ENCODE results near the gene G3BP2. TPM values are rescaled to one million over a fixed set of nuclear protein-coding genes. Genes with fewer than 3 reads are reported as not detected.
"Not testable (repeated sequence)": the region's sequence is repeated elsewhere in the genome, so short reads cannot be mapped to it uniquely, and the experiment has no call there.

The G3BP2 gene
- total and polyA plus RNA-seq, 2 donors from 2014 or later, result 31.4 to 111 TPM

DNA sequence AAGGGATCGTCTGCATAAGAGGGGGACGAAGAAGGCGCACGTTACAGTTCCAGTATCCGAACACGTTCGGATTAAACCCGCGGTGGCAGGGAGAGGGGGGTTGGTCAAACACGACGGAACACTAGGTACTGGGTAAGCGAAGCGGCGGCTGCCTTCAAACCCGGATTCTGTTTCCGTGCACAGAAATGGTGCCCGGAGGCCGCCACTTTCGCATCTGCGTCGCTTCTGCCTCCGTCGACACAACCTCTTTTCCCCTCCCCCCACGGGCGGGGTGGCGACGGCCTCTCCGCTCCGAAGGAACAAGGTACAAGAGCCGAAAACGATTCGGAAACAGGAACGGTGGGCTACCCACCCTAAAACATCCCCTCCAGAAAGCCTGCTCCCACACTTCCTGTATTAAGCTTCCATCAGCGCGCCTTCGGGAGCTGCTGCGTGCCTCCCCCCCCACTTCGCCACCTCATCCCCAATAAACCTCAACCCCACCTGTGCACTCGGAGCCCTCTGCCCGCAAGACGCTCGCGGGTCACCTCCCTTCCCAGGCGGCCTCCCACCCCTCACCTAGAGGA, 667 bp downstream of the G3BP2 start:
- Histone ChIP-seq H3K4me1 (ENCODE audit: control insufficient read depth in 2 of 3, insufficient read depth in 2 of 3, low read depth in 1 of 3, low read length in 3 of 3) (peaks cover 0 to 18% (median 10%) of the 10 kb centered on the region in 3 donors), H3K27ac (ENCODE audit: low read depth in 2 of 2, low read length in 2 of 2) (peak overlapping the region; percentile 95 to 100), H3K9me3 (ENCODE audit: control insufficient read depth in 2 of 3, insufficient read depth in 1 of 3, low read length in 3 of 3) (no peaks in the 10 kb centered on the region), H3K36me3 (ENCODE audit: control insufficient read depth in 2 of 3, insufficient read depth in 3 of 3, low read length in 3 of 3) (no peaks in the 10 kb centered on the region), H3K4me3 (ENCODE audit: low read length in 3 of 3) (peak overlapping the region; percentile 83 to 94 (median 84)), H3K9ac (ENCODE audit: low read length in 3 of 3) (peak overlapping the region; percentile 87 to 97 (median 95)), H3K27me3 (ENCODE audit: control insufficient read depth, insufficient read depth, low read length) (no peaks in the 10 kb centered on the region)
- no peak for FAIRE-seq
- intact Hi-C loops (cut with DNase I), result no loop called here
- TF ChIP-seq, protein P1, sequence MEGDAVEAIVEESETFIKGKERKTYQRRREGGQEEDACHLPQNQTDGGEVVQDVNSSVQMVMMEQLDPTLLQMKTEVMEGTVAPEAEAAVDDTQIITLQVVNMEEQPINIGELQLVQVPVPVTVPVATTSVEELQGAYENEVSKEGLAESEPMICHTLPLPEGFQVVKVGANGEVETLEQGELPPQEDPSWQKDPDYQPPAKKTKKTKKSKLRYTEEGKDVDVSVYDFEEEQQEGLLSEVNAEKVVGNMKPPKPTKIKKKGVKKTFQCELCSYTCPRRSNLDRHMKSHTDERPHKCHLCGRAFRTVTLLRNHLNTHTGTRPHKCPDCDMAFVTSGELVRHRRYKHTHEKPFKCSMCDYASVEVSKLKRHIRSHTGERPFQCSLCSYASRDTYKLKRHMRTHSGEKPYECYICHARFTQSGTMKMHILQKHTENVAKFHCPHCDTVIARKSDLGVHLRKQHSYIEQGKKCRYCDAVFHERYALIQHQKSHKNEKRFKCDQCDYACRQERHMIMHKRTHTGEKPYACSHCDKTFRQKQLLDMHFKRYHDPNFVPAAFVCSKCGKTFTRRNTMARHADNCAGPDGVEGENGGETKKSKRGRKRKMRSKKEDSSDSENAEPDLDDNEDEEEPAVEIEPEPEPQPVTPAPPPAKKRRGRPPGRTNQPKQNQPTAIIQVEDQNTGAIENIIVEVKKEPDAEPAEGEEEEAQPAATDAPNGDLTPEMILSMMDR (IDR thresholded peaks at IDR 0.05; ENCODE audit: borderline replicate concordance, extremely low read depth, insufficient read depth), result no peak
- DNase-seq, result peak; percentile 75 to 91 (median 83)

- TF ChIP-seq, protein P1 (IDR thresholded peaks at IDR 0.05; ENCODE audit: borderline replicate concordance, extremely low read depth, insufficient read depth), result no peak
- no peak for FAIRE-seq
- peak overlapping the region; percentile 83 to 94 (median 84) for H3K4me3 ChIP-seq (ENCODE audit: low read length in 3 of 3)
- H3K4me1 ChIP-seq (ENCODE audit: control insufficient read depth in 2 of 3, insufficient read depth in 2 of 3, low read depth in 1 of 3, low read length in 3 of 3), result peaks cover 0 to 18% (median 10%) of the 10 kb centered on the region in 3 donors
- no peaks in the 10 kb centered on the region for H3K9me3 ChIP-seq (ENCODE audit: control insufficient read depth in 2 of 3, insufficient read depth in 1 of 3, low read length in 3 of 3)
- intact Hi-C loops (cut with DNase I), result no loop called here
- no peaks in the 10 kb centered on the region for H3K36me3 ChIP-seq (ENCODE audit: control insufficient read depth in 2 of 3, insufficient read depth in 3 of 3, low read length in 3 of 3)
- peak overlapping the region; percentile 87 to 97 (median 95) for H3K9ac ChIP-seq (ENCODE audit: low read length in 3 of 3)
- H3K27me3 ChIP-seq (ENCODE audit: control insufficient read depth, insufficient read depth, low read length), result no peaks in the 10 kb centered on the region
- H3K27ac ChIP-seq (ENCODE audit: low read depth in 2 of 2, low read length in 2 of 2), result peak overlapping the region in 1 of 2 donors; percentile 100
- peak in 2 of 5 donors; percentile 21 to 35 for DNase-seq
These were observed 1.3 kb downstream of the G3BP2 start for GRCh38 chr4:75671802-75672421.

DNA sequence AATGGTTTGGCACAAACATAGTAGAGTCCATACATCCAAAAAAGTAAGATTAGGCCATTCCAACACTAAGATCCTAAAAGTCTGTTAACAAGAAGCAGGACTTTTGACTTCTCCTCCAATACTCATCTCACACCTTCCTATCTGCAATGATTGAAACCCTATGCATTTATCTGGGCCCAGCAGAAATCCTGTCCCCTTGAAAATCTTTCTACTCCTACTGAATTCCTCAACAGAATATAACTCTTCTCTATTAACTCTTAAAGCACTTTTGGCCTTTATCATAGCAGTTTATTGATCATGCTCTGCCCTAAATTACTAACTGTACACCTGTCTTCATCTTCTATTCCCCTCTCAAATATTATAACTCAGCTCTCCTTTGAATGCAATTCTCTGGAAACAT, 4.6 kb downstream of the G3BP2 start:
- Histone ChIP-seq H3K36me3 (ENCODE audit: control insufficient read depth in 2 of 3, insufficient read depth in 3 of 3, low read length in 3 of 3) (no peaks in the 10 kb centered on the region), H3K4me1 (ENCODE audit: control insufficient read depth in 2 of 3, insufficient read depth in 2 of 3, low read depth in 1 of 3, low read length in 3 of 3) (peaks cover 0 to 19% (median 7%) of the 10 kb centered on the region in 3 donors), H3K27ac (ENCODE audit: low read depth in 2 of 2, low read length in 2 of 2) (no peak overlapping the region), H3K27me3 (ENCODE audit: control insufficient read depth, insufficient read depth, low read length) (no peaks in the 10 kb centered on the region), H3K4me3 (ENCODE audit: low read length in 3 of 3) (no peak overlapping the region), H3K9ac (ENCODE audit: low read length in 3 of 3) (no peak overlapping the region), H3K9me3 (ENCODE audit: control insufficient read depth in 2 of 3, insufficient read depth in 1 of 3, low read length in 3 of 3) (no peaks in the 10 kb centered on the region)
- DNase-seq, result no peak
- TF ChIP-seq, protein P1 (IDR thresholded peaks at IDR 0.05; ENCODE audit: borderline replicate concordance, extremely low read depth, insufficient read depth), result no peak
- FAIRE-seq, result no peak
- intact Hi-C loops (cut with DNase I), result no loop called here

DNA sequence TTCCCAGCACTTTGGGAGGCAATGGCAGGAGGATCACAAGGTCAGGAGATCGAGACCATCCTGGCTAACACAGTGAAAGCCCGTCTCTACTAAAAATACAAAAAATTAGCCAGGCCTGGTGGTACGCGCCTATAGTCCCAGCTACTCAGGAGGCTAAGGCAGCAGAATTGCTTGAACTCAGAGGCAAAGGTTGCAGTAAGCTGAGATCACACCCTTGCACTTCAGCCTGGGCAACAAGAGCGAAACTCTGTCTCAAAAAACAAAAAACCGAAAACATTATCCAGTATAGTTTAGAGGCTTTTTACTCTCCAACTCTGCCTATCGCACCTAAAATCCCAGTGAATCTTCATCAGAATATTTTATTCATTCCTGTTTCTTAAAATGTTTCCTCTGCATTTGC, 5.6 kb downstream of the G3BP2 start:
- H3K27ac ChIP-seq (ENCODE audit: low read depth in 2 of 2, low read length in 2 of 2); H3K36me3 ChIP-seq (ENCODE audit: control insufficient read depth in 2 of 3, insufficient read depth in 3 of 3, low read length in 3 of 3); H3K9ac ChIP-seq (ENCODE audit: low read length in 3 of 3); H3K27me3 ChIP-seq (ENCODE audit: control insufficient read depth, insufficient read depth, low read length); FAIRE-seq; H3K4me3 ChIP-seq (ENCODE audit: low read length in 3 of 3); DNase-seq; intact Hi-C loops (cut with DNase I); H3K9me3 ChIP-seq (ENCODE audit: control insufficient read depth in 2 of 3, insufficient read depth in 1 of 3, low read length in 3 of 3): not testable (repeated sequence)
- H3K4me1 ChIP-seq (ENCODE audit: control insufficient read depth in 2 of 3, insufficient read depth in 2 of 3, low read depth in 1 of 3, low read length in 3 of 3), result peaks cover 0 to 18% (median 7%) of the 10 kb centered on the region in 3 donors
